Kidney (tissue), 14 donors: ENCODE measurements around the gene PPM1E. TPM values are rescaled to one million over a fixed set of nuclear protein-coding genes. Genes with fewer than 3 reads are reported as not detected.

Source experiments
- DNase-seq, 5 donors: peaks; one replicate each; pipeline ENCODE4 v3.0.0-alpha.2; 2013 to 2020
- FAIRE-seq: peaks from 2 replicates; lab custom pipeline; 2012; peaks lifted over from hg19 to GRCh38; lab: Jason Lieb, UNC
- H3K27ac ChIP-seq, 2 donors: one replicate each; pipeline ENCODE4 v1.7.0; 2013; ENCODE audit warnings: low read depth in 2 of 2, low read length in 2 of 2, inconsistent platforms in 1 of 2
- H3K27me3 ChIP-seq: one replicate; pipeline ENCODE4 v1.7.1; 2013; ENCODE audit warnings: low read length, inconsistent platforms; ENCODE audit not compliant: control insufficient read depth, insufficient read depth
- H3K36me3 ChIP-seq, 3 donors: one replicate each; pipeline versions ENCODE4 v1.7.0 to v1.7.1; 2013; ENCODE audit warnings: low read length in 3 of 3, control low read depth in 1 of 3, inconsistent platforms in 1 of 3; ENCODE audit not compliant: insufficient read depth in 3 of 3, control insufficient read depth in 2 of 3
- H3K4me1 ChIP-seq, 3 donors: one replicate each; pipeline versions ENCODE4 v1.7.0 to v1.7.1; 2013; ENCODE audit warnings: low read length in 3 of 3, inconsistent platforms in 1 of 3, low read depth in 1 of 3; ENCODE audit not compliant: control insufficient read depth in 2 of 3, insufficient read depth in 2 of 3
- H3K4me3 ChIP-seq, 3 donors: one replicate each; pipeline versions ENCODE4 v1.7.0 to v1.8.1; 2013; ENCODE audit warnings: low read length in 3 of 3, control low read depth in 1 of 3, inconsistent platforms in 1 of 3
- H3K9ac ChIP-seq, 3 donors: one replicate each; pipeline versions ENCODE4 v1.7.0 to v1.7.1; 2013; ENCODE audit warnings: low read length in 3 of 3, control low read depth in 1 of 3, inconsistent platforms in 1 of 3
- H3K9me3 ChIP-seq, 3 donors: one replicate each; pipeline versions ENCODE4 v1.7.0 to v1.7.1; 2013; ENCODE audit warnings: low read length in 3 of 3, control low read depth in 1 of 3, inconsistent platforms in 1 of 3; ENCODE audit not compliant: control insufficient read depth in 2 of 3, insufficient read depth in 1 of 3
- intact Hi-C: fragments of 100-400 bp; cut with DNase I; formaldehyde crosslinking; loops from one replicate; pipeline ENCODE4 v1.11.1; 2022
- polyA plus RNA-seq: library from polyadenylated mRNA; stranded (reverse); fragments of 350-450 nt; fragmentation: Illumina TruSeq; extraction: RNeasy Lipid Tissue Mini Kit (QIAGEN cat#74804); gene quantifications from one replicate; pipeline ENCODE4 v1.2.3, GENCODE V29; 2014; ENCODE audit warnings: low read depth, low replicate concordance; ENCODE audit not compliant: insufficient read depth
- total RNA-seq: library from RNA; stranded (reverse); fragmentation: NEBNext Ultra II Directional; extraction: Animal tissue kit (Norgen Biotek cat#: 25700); gene quantifications from one replicate; pipeline ENCODE4 v1.2.1, GENCODE V29; 2021
- TF ChIP-seq, protein P1 (sequence below): IDR thresholded peaks from 3 replicates; pipeline ENCODE4 v1.5.1; 2012; ENCODE audit warnings: mild to moderate bottlenecking, moderate library complexity, borderline replicate concordance; ENCODE audit not compliant: insufficient read depth; ENCODE audit errors: extremely low read depth
- donor health status: control.
- donor health status: control.
- donor health status: control.
- donor health status: control.
- donor health status: control.
- donor health status: DM: yes; HTN: yes; CAD: no.
- donor health status: Normal renal cell carcinoma (clear cell type).

PPM1E gene
- total and polyA plus RNA-seq, 2 donors from 2014 or later: 0.47 to 0.82 TPM

DNA sequence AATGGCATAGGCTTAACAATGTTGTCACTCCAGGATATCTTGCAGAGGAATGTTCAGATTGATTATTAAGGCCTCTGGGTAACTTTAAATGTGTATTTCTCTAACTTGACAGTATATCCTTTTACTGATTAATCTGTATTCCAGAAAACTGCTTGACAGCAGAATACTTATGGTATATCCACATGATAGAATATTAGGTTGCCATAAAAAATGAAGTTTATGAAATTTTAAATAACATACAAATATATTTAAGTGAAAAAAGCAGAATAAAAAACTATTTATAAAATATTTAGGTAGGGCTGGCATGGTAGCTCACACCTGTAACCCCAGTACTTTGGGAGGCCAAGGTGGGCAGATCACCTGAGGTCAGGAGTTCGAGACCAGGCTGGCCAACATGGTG lies 244.4 kb downstream of the PPM1E start:
- DNase-seq: no peak
- no peak overlapping the region for H3K4me3 ChIP-seq
- intact Hi-C loops: loop anchor here (10.0 kb wide), 1 partner anchor 295 kb away; no protein-coding TSS in a partner anchor
- no peak overlapping the region for H3K27ac ChIP-seq
- H3K4me1 ChIP-seq: no peaks in the 10 kb centered on the region
- no peak for FAIRE-seq
- H3K27me3 ChIP-seq: no peaks in the 10 kb centered on the region
- TF ChIP-seq, protein P1, sequence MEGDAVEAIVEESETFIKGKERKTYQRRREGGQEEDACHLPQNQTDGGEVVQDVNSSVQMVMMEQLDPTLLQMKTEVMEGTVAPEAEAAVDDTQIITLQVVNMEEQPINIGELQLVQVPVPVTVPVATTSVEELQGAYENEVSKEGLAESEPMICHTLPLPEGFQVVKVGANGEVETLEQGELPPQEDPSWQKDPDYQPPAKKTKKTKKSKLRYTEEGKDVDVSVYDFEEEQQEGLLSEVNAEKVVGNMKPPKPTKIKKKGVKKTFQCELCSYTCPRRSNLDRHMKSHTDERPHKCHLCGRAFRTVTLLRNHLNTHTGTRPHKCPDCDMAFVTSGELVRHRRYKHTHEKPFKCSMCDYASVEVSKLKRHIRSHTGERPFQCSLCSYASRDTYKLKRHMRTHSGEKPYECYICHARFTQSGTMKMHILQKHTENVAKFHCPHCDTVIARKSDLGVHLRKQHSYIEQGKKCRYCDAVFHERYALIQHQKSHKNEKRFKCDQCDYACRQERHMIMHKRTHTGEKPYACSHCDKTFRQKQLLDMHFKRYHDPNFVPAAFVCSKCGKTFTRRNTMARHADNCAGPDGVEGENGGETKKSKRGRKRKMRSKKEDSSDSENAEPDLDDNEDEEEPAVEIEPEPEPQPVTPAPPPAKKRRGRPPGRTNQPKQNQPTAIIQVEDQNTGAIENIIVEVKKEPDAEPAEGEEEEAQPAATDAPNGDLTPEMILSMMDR: no peak
- H3K9ac ChIP-seq: no peak overlapping the region
- peaks cover 3 to 5% (median 3%) of the 10 kb centered on the region in 3 donors for H3K36me3 ChIP-seq
- no peaks in the 10 kb centered on the region for H3K9me3 ChIP-seq

DNA sequence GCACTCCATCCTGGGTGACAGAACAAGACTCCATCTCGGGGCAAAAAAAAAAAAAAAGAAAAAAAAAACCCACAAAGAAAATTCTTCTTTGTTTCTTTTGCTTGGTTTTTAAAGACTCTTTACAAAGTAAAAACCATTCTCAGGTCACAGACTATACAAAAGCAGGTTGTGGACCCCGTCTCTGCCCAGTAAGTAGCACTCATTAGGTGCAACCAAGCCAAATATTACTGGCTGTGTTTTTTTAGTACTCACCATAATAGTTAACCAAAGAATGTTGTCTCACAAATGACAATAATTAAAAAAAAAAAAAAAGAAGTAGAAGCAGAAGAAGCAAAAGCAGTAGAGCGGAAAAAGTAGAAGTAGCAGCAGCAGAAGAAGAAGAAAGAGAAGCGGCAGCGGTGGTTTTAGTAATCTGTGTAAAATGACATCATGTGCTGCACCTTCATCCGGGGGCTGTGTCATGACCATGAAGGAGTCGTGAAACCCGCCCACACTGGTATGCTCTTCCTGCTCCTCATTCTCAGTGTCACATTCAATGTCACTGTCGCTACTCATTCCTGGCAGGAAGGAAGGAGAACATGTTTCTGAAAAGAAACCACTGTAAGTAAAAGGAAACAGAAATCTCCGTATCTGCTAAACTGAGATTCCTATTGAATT lies 245.6 kb downstream of the PPM1E start:
- peak in 4 of 5 donors; percentile 36 to 84 (median 54) for DNase-seq
- Histone ChIP-seq H3K4me3 (peak overlapping the region; percentile 32 to 59 (median 54)), H3K9me3 (no peaks in the 10 kb centered on the region), H3K27me3 (no peaks in the 10 kb centered on the region), H3K36me3 (peaks cover 3 to 5% (median 3%) of the 10 kb centered on the region in 3 donors), H3K4me1 (no peaks in the 10 kb centered on the region), H3K9ac (peak overlapping the region in 2 of 3 donors; percentile 25 to 42), H3K27ac (peak overlapping the region in 1 of 2 donors; percentile 59)
- intact Hi-C loops: loop anchor here (10.0 kb wide), 1 partner anchor 296 kb away; no protein-coding TSS in a partner anchor
- TF ChIP-seq, protein P1: no peak
- FAIRE-seq: no peak

DNA sequence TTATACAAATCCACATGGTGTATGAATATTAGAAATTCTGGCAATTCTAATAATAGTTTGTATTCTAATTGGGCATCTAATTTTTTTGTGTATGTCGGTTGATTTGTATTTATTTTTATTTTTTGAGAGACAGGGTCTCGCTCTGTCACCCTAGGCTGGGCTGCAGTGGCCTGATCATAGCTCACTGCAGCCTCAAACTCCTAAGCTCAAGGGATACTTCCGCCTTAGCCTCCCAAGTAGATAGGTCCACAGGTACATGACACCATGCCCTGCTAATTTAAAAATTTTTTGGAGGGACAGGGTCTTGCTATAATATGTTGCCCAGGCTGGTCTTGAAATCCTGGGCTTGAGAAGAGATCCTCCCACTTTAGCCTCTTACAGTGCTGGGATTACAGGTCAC lies 246.5 kb downstream of the PPM1E start:
- no peak for DNase-seq
- FAIRE-seq: no peak
- Histone ChIP-seq H3K9me3 (no peaks in the 10 kb centered on the region), H3K27me3 (no peaks in the 10 kb centered on the region), H3K36me3 (peaks cover 3 to 5% (median 3%) of the 10 kb centered on the region in 3 donors), H3K27ac (no peak overlapping the region), H3K4me3 (no peak overlapping the region), H3K9ac (no peak overlapping the region), H3K4me1 (no peaks in the 10 kb centered on the region)
- TF ChIP-seq, protein P1: no peak
- intact Hi-C loops: loop anchor here (10.0 kb wide), 1 partner anchor 297 kb away; no protein-coding TSS in a partner anchor
